NCI-H82 (cell line): ENCODE results near the gene RPL39L.
"Not testable (repeated sequence)": the region's sequence is repeated elsewhere in the genome, so short reads cannot be mapped to it uniquely, and the experiment has no call there.

ENCODE experiments used
- DNase-seq: peaks from one replicate; lab custom pipeline; 2025; lab: John Stamatoyannopoulos, UW

RPL39L gene

GRCh38 chr3:187139126-187139894 lies at the start of gene RPL39L:
RPL39L (minus strand) TSS chr3:187139496; CDS start chr3:187121300, 18,196 bp downstream.
- peak; percentile 94 for DNase-seq

GRCh38 chr3:187188931-187189330 lies 49.6 kb upstream of the RPL39L start:
- no peak for DNase-seq

GRCh38 chr3:187186801-187187421 lies 47.6 kb upstream of the RPL39L start:
- no peak for DNase-seq

GRCh38 chr3:187186375-187186774 lies 47.1 kb upstream of the RPL39L start:
- DNase-seq: no peak

GRCh38 chr3:187185759-187186158 lies 46.5 kb upstream of the RPL39L start:
- no peak for DNase-seq

DNA sequence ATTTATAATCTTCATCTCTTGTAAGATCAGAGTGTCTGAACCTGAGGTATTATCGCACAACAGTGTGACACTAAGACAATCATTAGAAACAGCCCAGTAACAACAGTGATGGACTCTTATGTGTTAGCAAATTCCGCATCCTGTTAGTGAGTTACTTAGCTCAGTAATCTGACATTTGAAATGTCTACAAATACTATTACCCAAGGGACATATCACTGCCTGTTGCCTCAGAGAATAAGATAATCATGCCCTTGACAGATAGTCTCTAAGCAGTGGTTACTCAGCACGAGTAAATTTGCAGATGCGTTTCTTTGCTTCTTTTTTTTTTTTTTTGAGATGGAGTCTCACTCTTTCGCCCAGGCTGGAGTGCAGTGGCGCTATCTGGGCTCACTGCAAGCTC lies 44.6 kb upstream of the RPL39L start:
- no peak for DNase-seq

GRCh38 chr3:187183210-187183862 lies 44.0 kb upstream of the RPL39L start:
- peak; percentile 24 for DNase-seq

GRCh38 chr3:187181454-187182170 lies 42.3 kb upstream of the RPL39L start:
- DNase-seq: no peak

DNA sequence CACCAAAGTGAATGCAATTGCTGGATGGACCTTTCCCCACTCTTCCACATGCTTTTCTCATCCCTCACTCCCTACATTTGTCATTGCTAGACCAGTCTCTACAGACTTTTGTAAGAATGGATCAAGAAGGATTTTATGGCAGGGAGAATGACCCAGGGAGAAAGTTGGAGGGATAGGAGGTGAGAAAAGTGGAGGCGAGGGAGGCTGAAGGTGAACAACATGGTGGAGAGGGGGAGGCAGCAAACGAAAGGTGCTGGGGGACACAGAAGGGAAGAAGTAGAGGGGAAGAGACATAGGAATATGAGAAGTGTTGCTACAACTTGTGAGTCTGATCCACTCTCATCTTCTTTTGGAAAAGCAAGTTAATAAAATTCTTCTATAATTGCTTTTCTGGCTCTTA lies 33.6 kb upstream of the RPL39L start:
- no peak for DNase-seq

DNA sequence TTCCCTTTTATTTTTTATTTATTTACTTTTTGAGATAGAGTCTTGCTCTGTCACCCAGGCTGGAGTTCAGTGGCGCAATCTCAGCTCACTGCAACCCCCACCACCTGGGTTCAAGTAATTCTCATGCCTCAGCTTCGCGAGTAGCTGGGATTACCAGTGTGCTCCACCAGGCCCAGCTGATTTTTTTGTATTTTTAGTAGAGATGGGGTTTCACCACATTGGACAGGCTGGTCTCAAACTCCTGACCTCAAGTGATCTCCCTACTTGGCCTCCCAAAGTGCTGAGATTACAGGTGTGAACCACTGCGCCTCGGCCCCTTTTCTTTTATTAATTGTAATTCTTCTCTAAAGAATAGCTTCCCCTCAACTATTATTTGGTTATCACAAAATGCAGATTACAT lies 31.6 kb upstream of the RPL39L start:
- not testable (repeated sequence) for DNase-seq

GRCh38 chr3:187169231-187169960 lies 30.1 kb upstream of the RPL39L start:
- no peak for DNase-seq

DNA sequence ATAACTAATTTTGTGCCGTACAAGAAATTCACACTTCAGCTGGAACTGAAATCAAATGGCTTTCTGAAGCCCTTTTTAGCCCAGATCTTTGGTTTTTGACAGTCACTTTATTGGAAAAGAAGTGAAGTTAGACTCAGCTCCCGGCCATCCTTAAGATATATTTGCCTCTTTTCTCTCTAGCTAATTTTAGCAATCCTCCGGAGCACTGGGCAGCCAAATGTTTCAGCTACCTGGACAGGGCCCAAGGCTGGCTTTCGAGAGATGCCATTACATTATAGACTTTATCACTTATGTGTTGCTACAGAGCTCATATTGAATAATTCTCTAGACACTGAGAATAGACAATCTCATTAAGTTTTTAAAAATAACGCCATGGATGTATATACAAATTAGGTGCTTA lies 28.5 kb upstream of the RPL39L start:
- no peak for DNase-seq

DNA sequence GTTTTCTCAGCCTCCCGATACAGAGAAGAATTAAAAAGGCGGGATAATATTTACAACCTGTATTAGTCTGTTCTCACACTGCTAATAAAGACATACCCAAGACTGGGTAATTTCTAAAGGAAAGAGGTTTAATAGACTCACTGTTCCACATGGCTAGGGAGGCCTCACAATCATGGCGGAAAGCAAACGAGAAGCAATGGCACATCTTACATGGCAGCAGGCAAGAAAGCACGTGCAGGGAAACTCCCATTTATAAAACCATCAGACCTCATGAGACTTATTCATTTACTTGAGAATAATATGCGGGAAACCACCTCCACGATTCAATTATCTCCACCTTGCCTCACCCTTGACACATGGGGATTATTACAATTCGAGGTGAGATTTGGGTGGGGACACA lies 27.5 kb upstream of the RPL39L start:
- DNase-seq: no peak

GRCh38 chr3:187165144-187165543 lies 25.8 kb upstream of the RPL39L start:
- peak; percentile 84 for DNase-seq

DNA sequence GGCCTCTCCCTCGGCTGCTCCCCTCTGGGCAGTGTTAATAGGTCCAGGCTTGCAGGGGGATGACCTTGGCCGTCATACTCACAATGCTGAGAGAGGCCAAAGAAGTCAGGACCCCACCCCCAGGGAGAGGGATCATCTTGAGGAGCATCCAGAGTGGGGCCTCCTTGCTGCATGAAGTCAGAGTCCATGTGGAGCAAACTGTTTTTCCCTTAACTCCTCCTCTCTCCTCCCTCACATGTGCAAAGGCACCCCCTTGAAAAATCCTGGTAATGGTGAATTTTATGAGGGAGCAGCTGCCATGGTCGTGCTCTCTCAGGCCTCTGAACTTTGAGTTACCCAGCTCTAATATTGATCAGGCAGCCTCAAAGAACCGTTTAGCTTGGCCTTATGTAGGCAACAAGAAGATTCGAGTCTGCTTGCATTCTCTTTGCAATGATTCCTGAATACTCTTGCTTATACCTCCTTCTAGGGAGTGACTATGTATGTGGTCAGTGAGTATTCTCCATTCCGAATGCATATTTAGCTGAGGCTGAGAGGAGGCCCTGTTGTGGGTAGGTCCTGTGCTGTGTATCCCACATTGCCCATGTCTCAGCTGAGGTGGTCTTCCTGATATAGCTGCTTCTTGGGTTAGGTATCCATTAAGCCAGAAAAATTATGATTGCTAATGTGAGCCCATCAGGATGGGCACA lies 23.1 kb upstream of the RPL39L start:
- no peak for DNase-seq

- DNase-seq: no peak
These were observed 22.3 kb upstream of the RPL39L start for GRCh38 chr3:187161556-187161955.

GRCh38 chr3:187150599-187150998 lies 11.3 kb upstream of the RPL39L start:
- DNase-seq: peak; percentile 58

GRCh38 chr3:187150186-187150585 lies 10.9 kb upstream of the RPL39L start:
- no peak for DNase-seq

GRCh38 chr3:187146389-187146788 lies 7.1 kb upstream of the RPL39L start:
- DNase-seq: no peak

DNA sequence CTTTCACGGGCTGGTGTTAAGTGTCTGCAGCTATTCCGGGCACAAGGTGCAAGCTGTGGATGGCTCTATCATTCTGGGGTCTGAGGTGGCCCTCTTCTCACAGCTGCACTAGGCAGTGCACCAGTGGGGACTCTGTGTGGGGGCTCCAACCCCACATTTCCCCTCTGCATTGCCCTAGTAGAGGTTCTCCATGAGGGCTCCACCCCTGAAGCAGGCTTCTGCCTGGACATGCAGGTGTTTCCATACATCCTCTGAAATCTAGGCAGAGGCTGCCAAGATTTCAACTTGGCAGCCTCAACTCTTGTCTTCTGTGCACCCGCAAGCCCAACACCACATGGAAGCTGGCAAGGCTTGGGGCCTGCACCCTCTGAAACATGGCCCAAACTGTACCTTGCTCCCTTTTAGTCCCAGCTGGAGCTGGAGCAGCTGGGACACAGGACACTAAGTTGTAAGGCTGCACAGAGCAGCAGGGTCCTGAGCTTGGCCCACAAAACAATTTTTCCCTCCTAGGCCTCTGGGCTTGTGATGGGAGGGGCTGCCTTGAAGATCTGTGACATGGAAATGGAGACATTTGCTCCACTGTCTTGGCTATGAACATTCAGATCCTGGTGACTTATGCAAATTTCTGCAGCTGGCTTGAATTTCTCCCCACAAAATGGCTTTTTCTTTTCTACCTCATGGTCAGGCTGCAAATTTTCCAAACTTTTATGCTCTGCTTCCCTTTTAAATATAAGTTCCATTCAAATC lies 6.0 kb upstream of the RPL39L start:
- DNase-seq: no peak

DNA sequence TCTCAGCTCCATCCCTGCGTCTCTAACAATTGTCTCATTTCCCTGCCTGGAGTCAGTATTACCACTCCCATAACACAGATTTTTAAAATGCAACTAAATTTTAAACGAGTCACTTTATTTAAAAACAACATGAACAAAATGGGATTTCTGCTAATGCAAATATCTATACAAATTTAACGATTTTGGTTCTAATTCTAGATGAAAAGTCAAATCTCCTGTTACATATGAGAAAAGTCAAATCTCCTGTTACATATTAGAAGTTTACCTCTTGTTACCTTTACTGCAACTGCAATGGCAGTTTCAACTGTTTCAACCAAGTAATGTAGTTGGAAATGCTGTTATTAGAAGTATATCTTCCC lies 578 bp upstream of the RPL39L start:
- DNase-seq: no peak
